Thoracic aorta (tissue), 2 donors: ENCODE results near the gene C19orf85. TPM values are rescaled to one million over a fixed set of nuclear protein-coding genes. Genes with fewer than 3 reads are reported as not detected.

ENCODE experiments used
- ATAC-seq: fragments of 150-250 bp; one replicate; pipeline ENCODE4 v1.8.0; 2017; ENCODE audit warnings: low read depth; ENCODE audit not compliant: insufficient number of reproducible peaks, low FRiP score
- DNase-seq: peaks from one replicate; pipeline ENCODE4 v3.0.0-alpha.2; 2020; ENCODE audit warnings: low spot score
- H3K27ac ChIP-seq, 2 donors: fragments of 200-600 bp; sonication (generic); 1 replicate in 1 of 2; 2 replicates in 1 of 2; pipeline ENCODE4 v1.5.1; 2016; ENCODE audit warnings: mild to moderate bottlenecking in 2 of 2, moderate library complexity in 2 of 2
- H3K27me3 ChIP-seq: fragments of 200-600 bp; sonication (generic); replicated peaks from 2 replicates; pipeline ENCODE4 v1.6.0; 2016; ENCODE audit warnings: mild to moderate bottlenecking; ENCODE audit not compliant: insufficient read depth
- H3K36me3 ChIP-seq: fragments of 200-600 bp; sonication (generic); one replicate; pipeline ENCODE4 v1.5.1; 2016
- H3K4me1 ChIP-seq, 2 donors: fragments of 200-600 bp; sonication (generic); 1 replicate in 1 of 2; 2 replicates in 1 of 2; pipeline versions ENCODE4 v1.5.1 to v1.6.0; 2016; ENCODE audit warnings: low read depth in 2 of 2, mild to moderate bottlenecking in 1 of 2; ENCODE audit not compliant: control insufficient read depth in 1 of 2
- H3K4me3 ChIP-seq: fragments of 200-600 bp; sonication (generic); 2 replicates; pipeline ENCODE4 v1.5.1; 2016; ENCODE audit warnings: mild to moderate bottlenecking
- H3K9me3 ChIP-seq: fragments of 200-600 bp; sonication (generic); 2 replicates; pipeline ENCODE4 v1.5.1; 2016
- total RNA-seq, 2 donors: library from RNA; depleted of rRNA; stranded (reverse); fragments of >200 nt; gene quantifications; one replicate each; pipeline versions ENCODE4 v1.1.0 to v1.2.3, GENCODE V29; 2016
- TF ChIP-seq, protein P1 (sequence below): fragments of 200-600 bp; sonication (generic); IDR thresholded peaks from one replicate; pipeline ENCODE4 v1.5.1; 2019; ENCODE audit warnings: antibody characterized with exemption

The C19orf85 gene
- total RNA-seq, 2 donors from 2014 or later = not detected

DNA sequence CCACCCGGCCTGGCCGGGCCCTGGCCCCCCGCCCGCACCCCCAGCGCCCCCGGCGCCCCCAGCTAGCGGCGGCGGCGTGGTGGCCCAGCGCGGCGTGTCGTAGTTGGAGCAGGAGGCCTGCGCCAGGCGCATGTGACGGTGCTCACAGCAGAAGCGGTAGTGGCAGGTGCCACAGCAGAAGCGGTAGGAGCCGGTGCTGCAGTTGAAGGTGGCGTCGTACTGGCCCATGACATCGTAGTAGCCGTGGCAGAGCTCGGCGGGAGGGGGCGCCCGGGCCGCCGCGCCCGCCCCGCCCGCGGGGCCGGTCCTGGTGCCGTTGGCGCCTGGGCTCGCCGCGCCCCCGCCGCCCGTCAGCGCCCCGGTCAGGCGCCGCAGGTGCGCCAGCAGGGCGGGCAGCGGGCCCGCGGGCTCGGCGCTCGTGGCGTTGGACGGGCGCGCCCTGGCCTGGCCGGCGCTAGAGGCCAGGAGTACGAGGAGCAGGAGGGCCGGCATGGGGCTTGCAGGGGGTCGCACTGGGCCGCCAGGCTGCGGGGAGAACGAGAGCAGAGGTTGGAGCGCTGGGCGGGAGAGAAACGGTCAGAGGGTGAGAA, 22.1 kb downstream of the C19orf85 start:
- TF ChIP-seq, protein P1, sequence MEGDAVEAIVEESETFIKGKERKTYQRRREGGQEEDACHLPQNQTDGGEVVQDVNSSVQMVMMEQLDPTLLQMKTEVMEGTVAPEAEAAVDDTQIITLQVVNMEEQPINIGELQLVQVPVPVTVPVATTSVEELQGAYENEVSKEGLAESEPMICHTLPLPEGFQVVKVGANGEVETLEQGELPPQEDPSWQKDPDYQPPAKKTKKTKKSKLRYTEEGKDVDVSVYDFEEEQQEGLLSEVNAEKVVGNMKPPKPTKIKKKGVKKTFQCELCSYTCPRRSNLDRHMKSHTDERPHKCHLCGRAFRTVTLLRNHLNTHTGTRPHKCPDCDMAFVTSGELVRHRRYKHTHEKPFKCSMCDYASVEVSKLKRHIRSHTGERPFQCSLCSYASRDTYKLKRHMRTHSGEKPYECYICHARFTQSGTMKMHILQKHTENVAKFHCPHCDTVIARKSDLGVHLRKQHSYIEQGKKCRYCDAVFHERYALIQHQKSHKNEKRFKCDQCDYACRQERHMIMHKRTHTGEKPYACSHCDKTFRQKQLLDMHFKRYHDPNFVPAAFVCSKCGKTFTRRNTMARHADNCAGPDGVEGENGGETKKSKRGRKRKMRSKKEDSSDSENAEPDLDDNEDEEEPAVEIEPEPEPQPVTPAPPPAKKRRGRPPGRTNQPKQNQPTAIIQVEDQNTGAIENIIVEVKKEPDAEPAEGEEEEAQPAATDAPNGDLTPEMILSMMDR = no peak
- no peak for DNase-seq
- H3K27ac ChIP-seq = no peak overlapping the region
- no peaks in the 10 kb centered on the region for H3K36me3 ChIP-seq
- H3K4me1 ChIP-seq = peaks cover 0 to 10% of the 10 kb centered on the region in 2 donors
- H3K27me3 ChIP-seq = peaks cover 23% of the 10 kb centered on the region
- H3K4me3 ChIP-seq = no peak overlapping the region
- ATAC-seq = no peak
- no peaks in the 10 kb centered on the region for H3K9me3 ChIP-seq

DNA sequence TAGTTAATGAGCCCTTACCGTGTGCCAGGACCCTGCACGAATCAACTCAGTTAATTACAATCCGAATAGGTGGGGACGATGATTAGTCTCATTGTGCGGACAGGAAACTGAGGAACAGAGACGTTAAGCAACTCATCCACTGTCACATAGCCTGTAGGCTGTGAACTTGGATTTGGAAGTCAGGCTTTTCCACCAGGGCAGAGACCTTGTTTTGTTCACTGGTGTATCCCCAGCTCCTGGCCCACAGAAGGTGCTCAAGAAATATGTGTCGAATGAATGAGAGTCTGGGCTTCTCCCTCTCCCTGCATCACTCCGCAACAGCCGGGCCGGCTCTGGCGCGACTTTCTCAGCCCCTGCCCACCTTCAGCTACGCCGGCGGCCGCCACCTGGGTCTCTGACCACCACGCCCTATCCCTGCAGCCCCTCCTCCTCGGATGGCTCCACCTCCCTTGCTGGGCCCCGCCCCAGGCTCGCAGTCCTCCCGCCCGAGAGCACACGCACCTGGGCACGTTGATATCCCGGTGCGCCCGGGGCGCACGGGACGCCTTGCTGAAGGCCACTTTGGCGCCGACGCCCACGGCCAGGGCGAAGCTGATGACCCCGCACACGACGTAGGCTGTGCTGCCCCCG, 22.7 kb downstream of the C19orf85 start:
- no peak overlapping the region for H3K27ac ChIP-seq
- TF ChIP-seq, protein P1 = no peak

DNA sequence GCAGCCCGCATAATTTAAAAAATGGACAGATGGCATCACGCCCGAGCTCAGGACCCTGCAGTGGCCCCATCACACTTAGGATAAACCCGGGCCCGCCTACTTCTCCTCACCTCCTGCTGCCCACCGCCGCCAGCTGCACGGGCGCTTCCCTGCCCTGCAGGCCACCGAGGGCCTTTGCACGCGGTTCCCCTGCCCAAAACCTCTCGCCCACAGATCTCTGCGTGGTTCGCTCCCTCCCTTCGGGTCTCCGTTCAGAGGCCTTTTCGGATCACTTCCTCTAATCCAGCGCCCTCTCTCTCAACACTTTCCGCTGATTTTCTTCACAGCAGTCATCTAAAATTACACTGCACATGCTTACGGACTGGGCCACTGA, 23.2 kb downstream of the C19orf85 start:
- H3K27ac ChIP-seq = no peak overlapping the region
- no peaks in the 10 kb centered on the region for H3K9me3 ChIP-seq
- no peak overlapping the region for H3K4me3 ChIP-seq
- H3K27me3 ChIP-seq = peaks cover 23% of the 10 kb centered on the region
- peaks cover 0 to 10% of the 10 kb centered on the region in 2 donors for H3K4me1 ChIP-seq
- TF ChIP-seq, protein P1 = no peak
- H3K36me3 ChIP-seq = no peaks in the 10 kb centered on the region
- DNase-seq (no peak), ATAC-seq (no peak)

More for the DNA sequence above, 22.7 kb downstream of the C19orf85 start:
- Histone ChIP-seq H3K4me3 (no peak overlapping the region), H3K27me3 (peaks cover 23% of the 10 kb centered on the region), H3K36me3 (no peaks in the 10 kb centered on the region), H3K4me1 (peaks cover 0 to 10% of the 10 kb centered on the region in 2 donors), H3K9me3 (no peaks in the 10 kb centered on the region)
- DNase-seq = no peak
- no peak for ATAC-seq

DNA sequence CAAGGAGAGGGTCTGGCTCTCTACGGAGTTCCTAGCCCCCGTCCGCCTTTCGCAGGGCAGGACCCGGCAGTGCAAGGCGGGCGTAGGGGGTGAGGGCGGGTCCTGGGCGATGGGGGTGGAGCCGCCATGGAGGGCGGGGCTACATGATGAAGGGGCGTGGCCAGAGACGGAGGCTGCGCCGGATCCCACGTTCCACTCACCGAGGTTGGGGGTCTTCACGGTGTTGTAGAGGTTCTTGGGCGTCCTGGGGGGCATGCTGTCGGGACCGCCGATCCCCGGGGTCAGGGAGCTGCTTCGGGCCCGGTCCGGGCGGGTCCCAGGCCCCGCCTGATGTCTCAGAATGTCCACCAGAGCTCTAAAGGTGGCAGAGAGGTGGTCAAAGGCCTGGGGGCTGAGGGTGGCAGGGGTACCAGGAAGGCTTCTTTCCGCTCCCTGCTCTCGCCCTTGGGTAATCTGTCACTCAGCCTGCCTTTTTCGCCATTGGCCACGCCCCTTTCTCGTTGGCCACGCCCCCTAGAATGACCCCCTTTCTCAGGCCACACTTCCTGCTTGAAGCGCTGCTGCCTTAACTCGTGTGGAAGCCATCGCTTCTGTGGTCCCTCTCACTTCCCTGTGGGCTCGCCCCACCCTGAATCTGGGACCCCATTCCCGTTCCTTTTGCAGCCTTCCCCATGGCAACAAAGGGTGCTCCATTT, 24.0 kb downstream of the C19orf85 start:
- H3K4me1 ChIP-seq = peaks cover 0 to 10% of the 10 kb centered on the region in 2 donors
- H3K9me3 ChIP-seq = no peaks in the 10 kb centered on the region
- no peak overlapping the region for H3K27ac ChIP-seq
- TF ChIP-seq, protein P1 = no peak
- ATAC-seq (no peak), DNase-seq (no peak)
- peaks cover 23% of the 10 kb centered on the region for H3K27me3 ChIP-seq
- no peaks in the 10 kb centered on the region for H3K36me3 ChIP-seq
- H3K4me3 ChIP-seq = no peak overlapping the region

DNA sequence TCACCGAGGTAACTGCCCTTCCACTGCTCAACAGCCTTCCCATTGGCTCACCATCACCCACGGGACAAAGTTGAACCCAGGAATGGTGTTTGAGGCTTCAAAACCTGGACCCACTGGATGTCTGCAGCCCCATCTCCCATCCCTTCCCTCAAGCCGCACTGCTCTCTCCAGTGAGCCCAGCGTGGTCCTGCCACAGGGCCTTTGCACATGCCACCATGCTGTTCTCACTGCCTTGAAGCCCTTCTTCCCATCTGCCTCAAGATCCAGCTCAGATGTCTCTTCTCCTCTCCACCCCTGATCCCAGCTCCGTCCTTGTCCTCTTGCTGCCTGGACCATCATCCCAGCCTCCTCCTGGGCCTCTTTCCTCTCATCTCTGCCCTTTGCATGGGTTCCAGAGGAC, 25.5 kb downstream of the C19orf85 start:
- Histone ChIP-seq H3K27me3 (peaks cover 20% of the 10 kb centered on the region), H3K4me3 (no peak overlapping the region), H3K4me1 (peaks cover 0 to 10% of the 10 kb centered on the region in 2 donors), H3K36me3 (no peaks in the 10 kb centered on the region), H3K9me3 (no peaks in the 10 kb centered on the region), H3K27ac (no peak overlapping the region)
- ATAC-seq (no peak), DNase-seq (no peak)
- TF ChIP-seq, protein P1 = no peak
